ENCODE results near the gene CNTNAP2.

Gene CNTNAP2

GRCh38 chr7:147911201-147911601, 1794.6 kb downstream of the CNTNAP2 start:
- no peak for DNase-seq

GRCh38 chr7:147912291-147912690, 1795.7 kb downstream of the CNTNAP2 start:
- no peak for DNase-seq

- no peak for DNase-seq
Measured at GRCh38 chr7:147912946-147913638, 1796.5 kb downstream of the CNTNAP2 start.

GRCh38 chr7:147915781-147916180, 1799.2 kb downstream of the CNTNAP2 start:
- DNase-seq, result no peak

- DNase-seq, result no peak
Measured at GRCh38 chr7:147916573-147916972, 1800.0 kb downstream of the CNTNAP2 start.

GRCh38 chr7:147923841-147924240, 1807.2 kb downstream of the CNTNAP2 start:
- DNase-seq, result no peak

GRCh38 chr7:147937428-147937827, 1820.8 kb downstream of the CNTNAP2 start:
- no peak for DNase-seq

GRCh38 chr7:147941381-147941780, 1824.8 kb downstream of the CNTNAP2 start:
- DNase-seq, result no peak

GRCh38 chr7:147944321-147944720, 1827.7 kb downstream of the CNTNAP2 start:
- no peak for DNase-seq

- DNase-seq, result no peak
Measured at GRCh38 chr7:147952918-147953317, 1836.3 kb downstream of the CNTNAP2 start.

- DNase-seq, result no peak
Measured at GRCh38 chr7:147968046-147968610, 1851.5 kb downstream of the CNTNAP2 start.

GRCh38 chr7:147971606-147972110, 1855.1 kb downstream of the CNTNAP2 start:
- no peak for DNase-seq

- no peak for DNase-seq
Measured at GRCh38 chr7:147978201-147978600, 1861.6 kb downstream of the CNTNAP2 start.

GRCh38 chr7:147978651-147979050, 1862.0 kb downstream of the CNTNAP2 start:
- DNase-seq, result no peak

GRCh38 chr7:147980826-147981813, 1864.5 kb downstream of the CNTNAP2 start:
- DNase-seq, result no peak

- no peak for DNase-seq
Measured at GRCh38 chr7:147982307-147982706, 1865.7 kb downstream of the CNTNAP2 start.

GRCh38 chr7:147984265-147984664, 1867.7 kb downstream of the CNTNAP2 start:
- no peak for DNase-seq

- no peak for DNase-seq
Measured at GRCh38 chr7:147990079-147990478, 1873.5 kb downstream of the CNTNAP2 start.

- no peak for DNase-seq
Measured at GRCh38 chr7:147990942-147991341, 1874.3 kb downstream of the CNTNAP2 start.

- no peak for DNase-seq
Measured at GRCh38 chr7:147992698-147993097, 1876.1 kb downstream of the CNTNAP2 start.

- DNase-seq, result no peak
Measured at GRCh38 chr7:147997636-147998035, 1881.0 kb downstream of the CNTNAP2 start.

GRCh38 chr7:147999962-148000361, 1883.4 kb downstream of the CNTNAP2 start:
- DNase-seq, result no peak

GRCh38 chr7:148011753-148012152, 1895.2 kb downstream of the CNTNAP2 start:
- no peak for DNase-seq
